ENCODE results near the gene NUDCD2. TPM values are rescaled to one million over a fixed set of nuclear protein-coding genes. Genes with fewer than 3 reads are reported as not detected.

The NUDCD2 gene
- total RNA-seq, 1 donor from 2014 or later = 6.6 TPM

DNA sequence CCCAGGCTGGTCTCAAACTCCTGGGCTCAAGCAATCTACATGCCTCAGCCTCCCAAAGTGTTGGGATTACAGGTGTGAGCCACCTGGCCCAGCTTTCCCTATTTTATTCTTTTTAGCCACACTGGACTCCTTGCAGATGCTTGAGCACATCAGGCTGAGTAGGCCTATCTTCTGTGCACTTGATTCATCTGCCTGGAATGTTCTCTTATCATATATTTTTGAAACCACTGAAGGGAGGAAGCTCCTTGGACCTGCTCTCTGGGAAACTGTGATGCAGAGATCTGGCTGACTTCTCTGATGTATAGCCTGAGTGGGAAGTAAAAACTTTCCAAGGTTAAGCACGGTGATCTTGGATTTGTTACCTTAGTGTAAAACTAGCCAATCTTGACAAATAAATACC is 39.0 kb upstream of the NUDCD2 start:
- DNase-seq (ENCODE audit: low read depth) (peak; percentile 57), FAIRE-seq (no peak)
- Histone ChIP-seq H3K27me3 (ENCODE audit: control insufficient read depth, insufficient read depth, low read length) (no peaks in the 10 kb centered on the region), H3K4me3 (ENCODE audit: low read depth, low read length) (no peak overlapping the region), H3K36me3 (ENCODE audit: control insufficient read depth, insufficient read depth, low read length) (no peaks in the 10 kb centered on the region)
- TF ChIP-seq, protein P1, sequence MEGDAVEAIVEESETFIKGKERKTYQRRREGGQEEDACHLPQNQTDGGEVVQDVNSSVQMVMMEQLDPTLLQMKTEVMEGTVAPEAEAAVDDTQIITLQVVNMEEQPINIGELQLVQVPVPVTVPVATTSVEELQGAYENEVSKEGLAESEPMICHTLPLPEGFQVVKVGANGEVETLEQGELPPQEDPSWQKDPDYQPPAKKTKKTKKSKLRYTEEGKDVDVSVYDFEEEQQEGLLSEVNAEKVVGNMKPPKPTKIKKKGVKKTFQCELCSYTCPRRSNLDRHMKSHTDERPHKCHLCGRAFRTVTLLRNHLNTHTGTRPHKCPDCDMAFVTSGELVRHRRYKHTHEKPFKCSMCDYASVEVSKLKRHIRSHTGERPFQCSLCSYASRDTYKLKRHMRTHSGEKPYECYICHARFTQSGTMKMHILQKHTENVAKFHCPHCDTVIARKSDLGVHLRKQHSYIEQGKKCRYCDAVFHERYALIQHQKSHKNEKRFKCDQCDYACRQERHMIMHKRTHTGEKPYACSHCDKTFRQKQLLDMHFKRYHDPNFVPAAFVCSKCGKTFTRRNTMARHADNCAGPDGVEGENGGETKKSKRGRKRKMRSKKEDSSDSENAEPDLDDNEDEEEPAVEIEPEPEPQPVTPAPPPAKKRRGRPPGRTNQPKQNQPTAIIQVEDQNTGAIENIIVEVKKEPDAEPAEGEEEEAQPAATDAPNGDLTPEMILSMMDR (IDR thresholded peaks at IDR 0.05; ENCODE audit: insufficient read depth, low read length, severe bottlenecking) = no peak

GRCh38 chr5:163497315-163497714 is 37.4 kb upstream of the NUDCD2 start:
- no peaks in the 10 kb centered on the region for H3K36me3 ChIP-seq (ENCODE audit: control insufficient read depth, insufficient read depth, low read length)
- TF ChIP-seq, protein P1 (IDR thresholded peaks at IDR 0.05; ENCODE audit: insufficient read depth, low read length, severe bottlenecking) = no peak
- DNase-seq (ENCODE audit: low read depth) (no peak), FAIRE-seq (no peak)
- H3K4me3 ChIP-seq (ENCODE audit: low read depth, low read length) = no peak overlapping the region
- no peaks in the 10 kb centered on the region for H3K27me3 ChIP-seq (ENCODE audit: control insufficient read depth, insufficient read depth, low read length)

- FAIRE-seq (no peak), DNase-seq (ENCODE audit: low read depth) (peak; percentile 67)
- Histone ChIP-seq H3K4me3 (ENCODE audit: low read depth, low read length) (no peak overlapping the region), H3K36me3 (ENCODE audit: control insufficient read depth, insufficient read depth, low read length) (no peaks in the 10 kb centered on the region), H3K27me3 (ENCODE audit: control insufficient read depth, insufficient read depth, low read length) (no peaks in the 10 kb centered on the region)
- TF ChIP-seq, protein P1 (IDR thresholded peaks at IDR 0.05; ENCODE audit: insufficient read depth, low read length, severe bottlenecking) = no peak
Measured at GRCh38 chr5:163496286-163496685, 36.4 kb upstream of the NUDCD2 start.

- Histone ChIP-seq H3K4me3 (ENCODE audit: low read depth, low read length) (no peak overlapping the region), H3K27me3 (ENCODE audit: control insufficient read depth, insufficient read depth, low read length) (no peaks in the 10 kb centered on the region), H3K36me3 (ENCODE audit: control insufficient read depth, insufficient read depth, low read length) (no peaks in the 10 kb centered on the region)
- FAIRE-seq = no peak
- DNase-seq (ENCODE audit: low read depth) = no peak
- TF ChIP-seq, protein P1 (IDR thresholded peaks at IDR 0.05; ENCODE audit: insufficient read depth, low read length, severe bottlenecking) = no peak
Measured at GRCh38 chr5:163489745-163490075, 29.8 kb upstream of the NUDCD2 start.

DNA sequence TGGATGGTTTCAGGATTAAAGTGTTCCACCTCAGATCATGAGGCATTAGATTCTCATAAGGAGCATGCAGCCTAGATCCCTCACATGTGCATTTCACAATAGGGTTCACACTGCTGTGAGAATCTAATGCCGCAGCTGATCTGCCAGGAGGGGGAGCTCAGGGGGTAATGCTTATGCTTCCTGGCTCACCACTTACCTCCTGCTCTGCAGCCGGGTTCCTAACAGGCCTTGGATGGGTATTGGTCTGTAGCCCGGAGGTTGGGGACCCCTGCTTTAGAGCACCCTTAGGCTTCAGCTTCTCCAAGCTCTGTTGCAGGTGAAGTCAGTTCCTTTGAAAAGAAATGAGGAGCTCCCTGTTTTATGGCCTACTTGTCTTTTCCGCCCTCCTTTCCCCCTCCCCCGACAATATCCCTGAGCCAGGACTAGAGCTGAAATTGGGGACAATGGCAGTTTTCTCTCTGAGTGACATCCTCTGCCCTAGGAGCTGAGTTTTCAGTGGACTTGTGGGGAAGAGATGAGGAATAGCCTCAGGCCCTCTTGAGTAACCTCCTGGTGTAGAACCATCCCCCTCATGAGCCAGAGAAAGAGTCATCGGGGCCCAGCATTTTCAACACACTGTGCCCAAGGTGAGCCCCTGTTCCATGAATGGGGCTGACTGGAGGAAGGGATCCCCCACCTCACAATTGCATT is 29.3 kb upstream of the NUDCD2 start:
- DNase-seq (ENCODE audit: low read depth) (peak; percentile 52), FAIRE-seq (no peak)
- Histone ChIP-seq H3K36me3 (ENCODE audit: control insufficient read depth, insufficient read depth, low read length) (no peaks in the 10 kb centered on the region), H3K27me3 (ENCODE audit: control insufficient read depth, insufficient read depth, low read length) (no peaks in the 10 kb centered on the region), H3K4me3 (ENCODE audit: low read depth, low read length) (no peak overlapping the region)
- TF ChIP-seq, protein P1 (IDR thresholded peaks at IDR 0.05; ENCODE audit: insufficient read depth, low read length, severe bottlenecking) = peak; percentile 27

DNA sequence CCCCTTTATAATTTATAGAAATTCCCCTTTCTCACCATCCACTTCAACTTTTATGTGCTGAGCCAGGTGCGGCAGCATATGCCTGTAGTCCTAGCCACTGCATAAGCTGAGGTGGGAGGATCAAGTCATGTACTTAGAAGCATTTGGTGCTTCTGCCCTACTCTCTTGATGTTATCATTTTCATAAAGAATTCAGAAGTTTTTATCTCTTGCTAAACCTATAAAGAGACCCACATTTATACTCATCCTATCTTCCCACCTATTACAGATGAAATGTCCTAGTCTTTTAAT is 19.0 kb upstream of the NUDCD2 start:
- TF ChIP-seq, protein P1 (IDR thresholded peaks at IDR 0.05; ENCODE audit: insufficient read depth, low read length, severe bottlenecking) = no peak
- DNase-seq (ENCODE audit: low read depth) = no peak
- Histone ChIP-seq H3K4me3 (ENCODE audit: low read depth, low read length) (no peak overlapping the region), H3K27me3 (ENCODE audit: control insufficient read depth, insufficient read depth, low read length) (no peaks in the 10 kb centered on the region), H3K36me3 (ENCODE audit: control insufficient read depth, insufficient read depth, low read length) (no peaks in the 10 kb centered on the region)
- no peak for FAIRE-seq
